Erythroblast (primary cell): ENCODE results near the gene TCF7L2.

Experiments used
- GATA1 ChIP-seq: IDR thresholded peaks from 2 replicates; pipeline ENCODE4 v1.6.1; 2011; ENCODE audit warnings: low read depth, mild to moderate bottlenecking, control low read depth, low read length, moderate library complexity
- POLR2A ChIP-seq: IDR thresholded peaks from 2 replicates; pipeline ENCODE4 v1.6.1; 2011; ENCODE audit warnings: mild to moderate bottlenecking, low read length

DNA sequence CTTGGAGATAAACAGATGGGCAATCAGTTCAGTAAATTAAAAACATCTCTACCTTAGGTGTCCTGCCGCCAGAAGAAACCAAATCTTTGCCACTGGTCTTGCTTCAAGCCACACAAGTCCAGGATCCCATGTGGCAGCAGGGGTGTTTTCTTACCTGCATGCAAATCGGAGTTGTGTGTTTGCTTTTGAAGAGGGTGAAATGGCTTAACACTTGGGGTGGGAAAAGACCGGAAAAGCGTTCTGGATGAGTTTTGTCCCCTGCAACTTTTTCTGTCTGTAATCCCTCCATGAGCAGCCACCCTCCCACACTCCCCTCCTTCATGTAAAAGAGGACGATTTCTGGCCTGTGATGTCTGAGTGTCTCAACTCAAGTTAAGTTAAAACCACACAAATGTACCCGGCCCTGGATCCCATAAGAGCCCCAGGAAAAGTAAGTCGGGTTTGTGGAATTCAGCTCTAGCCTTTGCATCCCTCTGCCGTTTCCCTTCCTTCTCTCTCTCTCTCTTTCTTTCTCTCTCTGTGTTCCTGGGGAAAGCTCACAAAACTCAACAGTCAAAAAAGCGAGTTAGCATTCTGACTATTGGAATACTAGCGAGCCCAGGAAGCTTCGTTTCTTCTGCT lies 178.5 kb downstream of the TCF7L2 start:
- no peak for TF ChIP-seq POLR2A
- TF ChIP-seq GATA1: no peak
